ENCODE measurements around the gene CDHR2. TPM values are rescaled to one million over a fixed set of nuclear protein-coding genes. Genes with fewer than 3 reads are reported as not detected.
"Not testable (repeated sequence)": the region's sequence is repeated elsewhere in the genome, so short reads cannot be mapped to it uniquely, and the experiment has no call there.

Gene CDHR2
- total RNA-seq, 1 donor from 2014 or later: 0.45 TPM

GRCh38 chr5:176549871-176550270 lies 729 bp downstream of the CDHR2 start:
- Mint-ChIP-seq H3K4me3 (no peak overlapping the region), H3K4me1 (no peaks in the 10 kb centered on the region), H3K27ac (no peak overlapping the region), H3K9me3 (no peaks in the 10 kb centered on the region), H3K27me3 (ENCODE audit: low read depth) (peaks cover 19% of the 10 kb centered on the region), H3K36me3 (no peaks in the 10 kb centered on the region)
- TF ChIP-seq, protein P1, sequence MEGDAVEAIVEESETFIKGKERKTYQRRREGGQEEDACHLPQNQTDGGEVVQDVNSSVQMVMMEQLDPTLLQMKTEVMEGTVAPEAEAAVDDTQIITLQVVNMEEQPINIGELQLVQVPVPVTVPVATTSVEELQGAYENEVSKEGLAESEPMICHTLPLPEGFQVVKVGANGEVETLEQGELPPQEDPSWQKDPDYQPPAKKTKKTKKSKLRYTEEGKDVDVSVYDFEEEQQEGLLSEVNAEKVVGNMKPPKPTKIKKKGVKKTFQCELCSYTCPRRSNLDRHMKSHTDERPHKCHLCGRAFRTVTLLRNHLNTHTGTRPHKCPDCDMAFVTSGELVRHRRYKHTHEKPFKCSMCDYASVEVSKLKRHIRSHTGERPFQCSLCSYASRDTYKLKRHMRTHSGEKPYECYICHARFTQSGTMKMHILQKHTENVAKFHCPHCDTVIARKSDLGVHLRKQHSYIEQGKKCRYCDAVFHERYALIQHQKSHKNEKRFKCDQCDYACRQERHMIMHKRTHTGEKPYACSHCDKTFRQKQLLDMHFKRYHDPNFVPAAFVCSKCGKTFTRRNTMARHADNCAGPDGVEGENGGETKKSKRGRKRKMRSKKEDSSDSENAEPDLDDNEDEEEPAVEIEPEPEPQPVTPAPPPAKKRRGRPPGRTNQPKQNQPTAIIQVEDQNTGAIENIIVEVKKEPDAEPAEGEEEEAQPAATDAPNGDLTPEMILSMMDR (IDR thresholded peaks at IDR 0.05; ENCODE audit: unreplicated experiment): no peak
- DNase-seq (ENCODE audit: low spot score in 2 of 2, unreplicated experiment in 2 of 2): no peak

- TF ChIP-seq, protein P1 (IDR thresholded peaks at IDR 0.05; ENCODE audit: unreplicated experiment): no peak
- H3K4me1 Mint-ChIP-seq: no peaks in the 10 kb centered on the region
- no peaks in the 10 kb centered on the region for H3K9me3 Mint-ChIP-seq
- DNase-seq (ENCODE audit: low spot score in 2 of 2, unreplicated experiment in 2 of 2): no peak
- H3K27ac Mint-ChIP-seq: no peak overlapping the region
- H3K36me3 Mint-ChIP-seq: no peaks in the 10 kb centered on the region
- H3K4me3 Mint-ChIP-seq: no peak overlapping the region
- H3K27me3 Mint-ChIP-seq (ENCODE audit: low read depth): peaks cover 19% of the 10 kb centered on the region
Measured at GRCh38 chr5:176550275-176550831, 1.2 kb downstream of the CDHR2 start.

DNA sequence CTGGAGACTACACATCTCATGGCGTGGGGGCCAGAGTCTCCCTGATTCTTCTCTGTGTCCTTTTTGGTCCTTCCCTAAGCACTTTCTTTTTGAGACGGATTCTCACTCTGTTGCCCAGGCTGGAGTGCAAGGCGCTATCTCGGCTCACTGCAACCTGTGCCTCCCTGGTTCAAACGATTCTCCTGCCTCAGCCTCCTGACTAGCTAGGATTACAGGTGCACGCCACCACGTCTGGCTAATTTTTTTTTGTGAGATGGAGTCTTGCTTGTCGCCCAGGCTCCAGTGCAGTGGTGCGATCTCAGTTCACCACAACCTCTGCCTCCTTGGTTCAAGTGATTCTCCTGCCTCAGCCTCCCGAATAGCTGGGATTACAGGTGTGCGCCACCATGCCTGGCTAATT lies 1.8 kb downstream of the CDHR2 start:
- not testable (repeated sequence) for H3K36me3 Mint-ChIP-seq; H3K27ac Mint-ChIP-seq; H3K9me3 Mint-ChIP-seq; DNase-seq (ENCODE audit: low spot score in 2 of 2, unreplicated experiment in 2 of 2); H3K4me3 Mint-ChIP-seq; H3K4me1 Mint-ChIP-seq
- H3K27me3 Mint-ChIP-seq (ENCODE audit: low read depth): peaks cover 19% of the 10 kb centered on the region

DNA sequence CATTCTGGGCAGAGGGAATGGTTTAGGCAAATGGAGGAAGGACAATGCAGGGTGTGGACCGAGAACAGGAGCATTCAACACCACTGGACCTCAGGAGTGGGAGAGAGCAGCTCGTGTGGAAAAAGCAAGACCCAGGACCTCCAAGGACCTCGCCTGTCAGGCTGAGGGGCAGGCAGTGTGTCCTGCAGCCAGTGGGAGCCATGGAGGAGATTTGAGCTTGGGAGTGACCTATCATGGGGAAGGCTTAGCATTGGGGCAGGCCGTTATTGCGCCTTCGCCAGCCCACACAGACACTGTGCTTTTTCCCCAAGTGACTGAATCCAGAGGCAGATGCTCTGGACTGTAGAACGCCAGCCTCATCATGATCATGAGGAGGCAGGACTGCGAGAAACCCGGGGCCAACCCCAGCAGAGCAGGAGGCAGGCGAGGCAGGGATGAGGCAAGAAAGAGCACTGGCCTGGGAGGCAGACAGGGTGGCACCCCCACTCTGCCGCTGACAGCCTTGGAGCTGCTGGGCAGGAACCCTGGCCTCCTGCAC lies 3.3 kb downstream of the CDHR2 start:
- Mint-ChIP-seq H3K27me3 (ENCODE audit: low read depth) (peaks cover 19% of the 10 kb centered on the region), H3K4me1 (no peaks in the 10 kb centered on the region), H3K36me3 (no peaks in the 10 kb centered on the region), H3K9me3 (no peaks in the 10 kb centered on the region), H3K4me3 (no peak overlapping the region), H3K27ac (no peak overlapping the region)
- TF ChIP-seq, protein P1 (IDR thresholded peaks at IDR 0.05; ENCODE audit: unreplicated experiment): no peak
- DNase-seq (ENCODE audit: low spot score in 2 of 2, unreplicated experiment in 2 of 2): no peak

DNA sequence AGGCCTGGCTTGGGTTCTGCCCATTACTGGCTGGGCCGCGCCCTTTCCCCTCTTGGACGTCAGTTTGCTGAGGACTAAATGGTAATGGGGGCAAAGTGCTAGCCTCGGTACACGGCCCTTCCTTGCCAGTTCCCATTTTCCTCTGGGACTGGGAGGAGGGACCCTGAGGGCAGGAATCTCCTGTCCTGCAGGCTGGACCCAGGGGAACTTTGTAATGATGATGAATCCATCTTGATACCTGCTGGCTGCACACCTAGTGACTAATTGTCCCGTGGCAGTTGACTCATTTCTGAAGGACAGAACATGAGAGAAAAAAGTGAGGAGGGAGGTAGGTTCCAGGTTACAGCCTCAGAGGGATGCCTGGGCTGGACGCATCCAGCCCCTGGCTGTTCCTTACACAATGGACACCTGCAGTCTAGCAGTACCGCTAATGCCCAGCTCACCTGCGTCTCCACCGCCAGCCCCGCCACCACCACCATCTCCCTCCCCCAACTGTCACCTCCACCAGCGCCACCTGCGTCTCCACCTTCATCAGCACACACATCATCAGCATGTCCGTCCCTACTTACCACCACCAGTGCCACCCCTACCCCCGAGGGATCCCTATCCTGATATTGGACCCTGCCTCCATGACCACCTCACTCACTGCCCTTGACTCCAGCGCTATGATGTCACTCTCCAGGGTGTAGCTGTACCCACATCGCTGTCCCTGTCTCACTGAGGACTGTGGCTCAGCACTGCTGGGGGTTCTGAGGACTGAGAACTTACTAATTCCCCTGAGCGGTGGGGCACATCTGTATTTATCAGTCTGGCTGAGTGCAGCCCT lies 4.3 kb downstream of the CDHR2 start:
- Mint-ChIP-seq H3K36me3 (no peaks in the 10 kb centered on the region), H3K4me1 (no peaks in the 10 kb centered on the region), H3K27ac (no peak overlapping the region), H3K4me3 (no peak overlapping the region), H3K9me3 (no peaks in the 10 kb centered on the region), H3K27me3 (ENCODE audit: low read depth) (peaks cover 19% of the 10 kb centered on the region)
- no peak for DNase-seq (ENCODE audit: low spot score in 2 of 2, unreplicated experiment in 2 of 2)
- TF ChIP-seq, protein P1 (IDR thresholded peaks at IDR 0.05; ENCODE audit: unreplicated experiment): no peak

DNA sequence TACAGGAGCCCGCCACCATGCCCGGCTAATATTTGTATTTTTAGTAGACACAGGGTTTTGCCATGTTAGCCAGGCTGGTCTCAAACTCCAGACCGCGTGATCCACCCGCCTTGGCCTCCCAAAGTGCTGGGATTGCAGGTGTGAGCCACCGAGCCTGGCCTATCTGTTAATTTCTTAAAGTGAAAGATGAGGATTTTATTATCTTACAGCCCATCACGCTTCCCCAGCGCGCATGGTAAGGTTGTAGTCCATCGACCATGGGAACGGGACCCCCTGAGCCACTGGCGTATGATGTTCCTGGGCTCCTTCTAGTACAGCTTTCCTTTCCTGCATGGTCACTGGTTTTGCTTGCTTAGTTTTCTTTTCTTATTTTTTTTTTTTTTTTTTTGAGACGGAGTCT lies 8.7 kb downstream of the CDHR2 start:
- H3K4me1 Mint-ChIP-seq: no peaks in the 10 kb centered on the region
- peaks cover 17% of the 10 kb centered on the region for H3K27me3 Mint-ChIP-seq (ENCODE audit: low read depth)
- no peaks in the 10 kb centered on the region for H3K36me3 Mint-ChIP-seq
- peaks cover 4% of the 10 kb centered on the region for H3K9me3 Mint-ChIP-seq
- DNase-seq (ENCODE audit: low spot score in 2 of 2, unreplicated experiment in 2 of 2): no peak
- no peak overlapping the region for H3K27ac Mint-ChIP-seq
- H3K4me3 Mint-ChIP-seq: no peak overlapping the region
- TF ChIP-seq, protein P1 (IDR thresholded peaks at IDR 0.05; ENCODE audit: unreplicated experiment): no peak

Data from mesothelial cell of epicardium (in vitro differentiated cells).